IgD-negative memory B cell (primary cell): ENCODE data around the gene SUPT3H. TPM values are rescaled to one million over a fixed set of nuclear protein-coding genes. Genes with fewer than 3 reads are reported as not detected.

Experiments used
- H3K27ac Mint-ChIP-seq, 3 donors: one replicate each; pipeline ENCODE4 v1.8.0; 2020 to 2022; ENCODE audit warnings: mild to moderate bottlenecking in 3 of 3, mixed read lengths in 3 of 3, moderate library complexity in 1 of 3
- H3K27me3 Mint-ChIP-seq: one replicate; pipeline ENCODE4 v1.8.0; 2021; ENCODE audit warnings: mixed read lengths
- H3K36me3 Mint-ChIP-seq: one replicate; pipeline ENCODE4 v1.8.0; 2020; ENCODE audit warnings: mild to moderate bottlenecking, mixed read lengths
- H3K4me1 Mint-ChIP-seq, 3 donors: one replicate each; pipeline ENCODE4 v1.8.0; 2020 to 2022; ENCODE audit warnings: mixed read lengths in 3 of 3, mild to moderate bottlenecking in 1 of 3
- H3K4me3 Mint-ChIP-seq, 4 donors: one replicate each; pipeline ENCODE4 v1.8.0; 2020 to 2022; ENCODE audit warnings: mild to moderate bottlenecking in 4 of 4, mixed read lengths in 4 of 4, moderate library complexity in 3 of 4
- H3K9me3 Mint-ChIP-seq, 3 donors: one replicate each; pipeline ENCODE4 v1.8.0; 2020 to 2021; ENCODE audit warnings: mixed read lengths in 3 of 3, mild to moderate bottlenecking in 1 of 3
- polyA plus RNA-seq: library from polyadenylated mRNA; unstranded; fragments of 300-500 nt; fragmentation: Illumina TruSeq; gene quantifications from one replicate; pipeline ENCODE4 v1.2.3, GENCODE V29; 2021

The SUPT3H gene
- polyA plus RNA-seq, 1 donor from 2014 or later: 8.5 TPM

GRCh38 chr6:44858998-44859397 is 518.7 kb downstream of the SUPT3H start:
- Mint-ChIP-seq H3K27ac (no peak overlapping the region), H3K4me1 (peaks cover 0 to 4% (median 3%) of the 10 kb centered on the region in 3 donors), H3K27me3 (no peaks in the 10 kb centered on the region), H3K4me3 (no peak overlapping the region), H3K36me3 (peaks cover 5% of the 10 kb centered on the region), H3K9me3 (peaks cover 0 to 4% (median 3%) of the 10 kb centered on the region in 3 donors)

GRCh38 chr6:44856479-44856878 is 521.3 kb downstream of the SUPT3H start:
- no peak overlapping the region for H3K27ac Mint-ChIP-seq
- peaks cover 0 to 4% (median 1%) of the 10 kb centered on the region in 3 donors for H3K4me1 Mint-ChIP-seq
- H3K9me3 Mint-ChIP-seq: peaks cover 0 to 3% (median 0%) of the 10 kb centered on the region in 3 donors
- H3K27me3 Mint-ChIP-seq: no peaks in the 10 kb centered on the region
- H3K4me3 Mint-ChIP-seq: no peak overlapping the region
- no peaks in the 10 kb centered on the region for H3K36me3 Mint-ChIP-seq

- H3K9me3 Mint-ChIP-seq: peaks cover 0 to 3% (median 0%) of the 10 kb centered on the region in 3 donors
- no peaks in the 10 kb centered on the region for H3K27me3 Mint-ChIP-seq
- H3K4me1 Mint-ChIP-seq: peaks cover 0 to 4% (median 1%) of the 10 kb centered on the region in 3 donors
- no peaks in the 10 kb centered on the region for H3K36me3 Mint-ChIP-seq
- no peak overlapping the region for H3K27ac Mint-ChIP-seq
- no peak overlapping the region for H3K4me3 Mint-ChIP-seq
These were observed 521.9 kb downstream of the SUPT3H start for GRCh38 chr6:44855562-44856411.

GRCh38 chr6:44854712-44855443 is 522.9 kb downstream of the SUPT3H start:
- Mint-ChIP-seq H3K9me3 (peaks cover 0 to 3% (median 0%) of the 10 kb centered on the region in 3 donors), H3K4me1 (peaks cover 0 to 4% (median 1%) of the 10 kb centered on the region in 3 donors), H3K27me3 (no peaks in the 10 kb centered on the region), H3K27ac (no peak overlapping the region), H3K4me3 (no peak overlapping the region), H3K36me3 (no peaks in the 10 kb centered on the region)

GRCh38 chr6:44851176-44851575 is 526.6 kb downstream of the SUPT3H start:
- Mint-ChIP-seq H3K4me1 (peaks cover 0 to 4% (median 1%) of the 10 kb centered on the region in 3 donors), H3K9me3 (peaks cover 0 to 3% (median 0%) of the 10 kb centered on the region in 3 donors), H3K27ac (no peak overlapping the region), H3K4me3 (no peak overlapping the region), H3K36me3 (no peaks in the 10 kb centered on the region), H3K27me3 (no peaks in the 10 kb centered on the region)

GRCh38 chr6:44850312-44850711 is 527.4 kb downstream of the SUPT3H start:
- H3K9me3 Mint-ChIP-seq: peaks cover 0 to 3% (median 0%) of the 10 kb centered on the region in 3 donors
- no peak overlapping the region for H3K27ac Mint-ChIP-seq

GRCh38 chr6:44849806-44850205 is 527.9 kb downstream of the SUPT3H start:
- Mint-ChIP-seq H3K27ac (no peak overlapping the region), H3K9me3 (peaks cover 0 to 3% (median 0%) of the 10 kb centered on the region in 3 donors), H3K36me3 (no peaks in the 10 kb centered on the region), H3K4me1 (no peaks in the 10 kb centered on the region), H3K4me3 (no peak overlapping the region), H3K27me3 (no peaks in the 10 kb centered on the region)

More at GRCh38 chr6:44850312-44850711, 527.4 kb downstream of the SUPT3H start:
- H3K36me3 Mint-ChIP-seq: no peaks in the 10 kb centered on the region
- H3K27me3 Mint-ChIP-seq: no peaks in the 10 kb centered on the region
- H3K4me1 Mint-ChIP-seq: no peaks in the 10 kb centered on the region
- H3K4me3 Mint-ChIP-seq: no peak overlapping the region

- H3K27me3 Mint-ChIP-seq: no peaks in the 10 kb centered on the region
- H3K36me3 Mint-ChIP-seq: no peaks in the 10 kb centered on the region
- no peak overlapping the region for H3K27ac Mint-ChIP-seq
- H3K4me1 Mint-ChIP-seq: no peaks in the 10 kb centered on the region
- H3K4me3 Mint-ChIP-seq: no peak overlapping the region
- H3K9me3 Mint-ChIP-seq: no peaks in the 10 kb centered on the region
These were observed 534.0 kb downstream of the SUPT3H start for GRCh38 chr6:44843734-44844133.

- H3K27ac Mint-ChIP-seq: no peak overlapping the region
- H3K4me3 Mint-ChIP-seq: no peak overlapping the region
- no peaks in the 10 kb centered on the region for H3K4me1 Mint-ChIP-seq
- no peaks in the 10 kb centered on the region for H3K27me3 Mint-ChIP-seq
- peaks cover 2% of the 10 kb centered on the region for H3K36me3 Mint-ChIP-seq
- no peaks in the 10 kb centered on the region for H3K9me3 Mint-ChIP-seq
These were observed 535.1 kb downstream of the SUPT3H start for GRCh38 chr6:44842616-44843015.

- Mint-ChIP-seq H3K36me3 (peaks cover 2% of the 10 kb centered on the region), H3K27ac (no peak overlapping the region), H3K27me3 (no peaks in the 10 kb centered on the region), H3K4me3 (no peak overlapping the region), H3K4me1 (no peaks in the 10 kb centered on the region), H3K9me3 (no peaks in the 10 kb centered on the region)
These were observed 535.9 kb downstream of the SUPT3H start for GRCh38 chr6:44841829-44842228.

GRCh38 chr6:44837741-44838140 is 540.0 kb downstream of the SUPT3H start:
- H3K36me3 Mint-ChIP-seq: peaks cover 4% of the 10 kb centered on the region
- H3K27ac Mint-ChIP-seq: no peak overlapping the region
- H3K9me3 Mint-ChIP-seq: no peaks in the 10 kb centered on the region
- no peaks in the 10 kb centered on the region for H3K27me3 Mint-ChIP-seq
- no peak overlapping the region for H3K4me3 Mint-ChIP-seq
- H3K4me1 Mint-ChIP-seq: no peaks in the 10 kb centered on the region

GRCh38 chr6:44837255-44837654 is 540.5 kb downstream of the SUPT3H start:
- Mint-ChIP-seq H3K27ac (no peak overlapping the region), H3K4me1 (no peaks in the 10 kb centered on the region), H3K4me3 (no peak overlapping the region), H3K27me3 (no peaks in the 10 kb centered on the region), H3K36me3 (peaks cover 4% of the 10 kb centered on the region), H3K9me3 (no peaks in the 10 kb centered on the region)

- H3K27ac Mint-ChIP-seq: no peak overlapping the region
These were observed 544.5 kb downstream of the SUPT3H start for GRCh38 chr6:44833248-44833647.

GRCh38 chr6:44831002-44831610 is 546.6 kb downstream of the SUPT3H start:
- Mint-ChIP-seq H3K36me3 (peaks cover 6% of the 10 kb centered on the region), H3K4me1 (peaks cover 3 to 9% (median 7%) of the 10 kb centered on the region in 3 donors)

More at GRCh38 chr6:44833248-44833647, 544.5 kb downstream of the SUPT3H start:
- H3K4me1 Mint-ChIP-seq: peaks cover 3 to 9% (median 7%) of the 10 kb centered on the region in 3 donors
- no peak overlapping the region for H3K4me3 Mint-ChIP-seq
- no peaks in the 10 kb centered on the region for H3K9me3 Mint-ChIP-seq
- no peaks in the 10 kb centered on the region for H3K27me3 Mint-ChIP-seq
- peaks cover 8% of the 10 kb centered on the region for H3K36me3 Mint-ChIP-seq

GRCh38 chr6:44829836-44830235 is 547.9 kb downstream of the SUPT3H start:
- H3K4me3 Mint-ChIP-seq: no peak overlapping the region
- no peaks in the 10 kb centered on the region for H3K9me3 Mint-ChIP-seq
- no peak overlapping the region for H3K27ac Mint-ChIP-seq
- H3K36me3 Mint-ChIP-seq: peaks cover 6% of the 10 kb centered on the region
- no peaks in the 10 kb centered on the region for H3K27me3 Mint-ChIP-seq
- peaks cover 3 to 9% (median 7%) of the 10 kb centered on the region in 3 donors for H3K4me1 Mint-ChIP-seq

More at GRCh38 chr6:44831002-44831610, 546.6 kb downstream of the SUPT3H start:
- H3K27me3 Mint-ChIP-seq: no peaks in the 10 kb centered on the region
- no peak overlapping the region for H3K27ac Mint-ChIP-seq
- no peak overlapping the region for H3K4me3 Mint-ChIP-seq
- no peaks in the 10 kb centered on the region for H3K9me3 Mint-ChIP-seq
